HepG2 (cell line): Measurements from ENCODE around the gene GALNT15. TPM values are rescaled to one million over a fixed set of nuclear protein-coding genes. Genes with fewer than 3 reads are reported as not detected.

Experiments used
- ATAC-seq: fragments of 200-7000 bp; cut with Tn5 transposase; 3 replicates; pipeline ENCODE4 v1.9.1; 2020; ENCODE audit warnings: mild to moderate bottlenecking, moderate library complexity
- BruUV-seq: library from RNA; stranded (reverse); fragments of 400-500 nt; replicated peaks from 2 replicates; lab custom pipeline; 2021; lab: Mats Ljungman, UMichigan
- CTCF ChIA-PET: fragments of 300-600 bp; formaldehyde crosslinking; extraction: SDS; loops from one replicate; lab custom pipeline; 2021; ENCODE audit warnings: low total read pairs, inconsistent platforms, low intra/inter-chr PET ratio; lab: Yijun Ruan, JAX
- POLR2A ChIA-PET: fragments of 350-600 bp; sonication (Branson Sonifier 250); formaldehyde crosslinking; loops from one replicate; lab custom pipeline; 2020; ENCODE audit warnings: antibody characterized with exemption, inconsistent platforms; lab: Yijun Ruan, JAX
- DNase-seq: peaks from one replicate; pipeline ENCODE4 v3.0.0-alpha.2; 2015; ENCODE audit warnings: low spot score
- FAIRE-seq: peaks from 3 replicates; lab custom pipeline; 2011; peaks lifted over from hg19 to GRCh38; lab: Jason Lieb, UNC
- H2AFZ ChIP-seq: one replicate; pipeline ENCODE4 v1.6.1; 2011; ENCODE audit warnings: low read length, inconsistent platforms
- H3K27ac ChIP-seq: fragments of 300-600 bp; 3 replicates; pipeline ENCODE4 v1.8.0; 2011; ENCODE audit warnings: mixed run types, mild to moderate bottlenecking, mixed read lengths, low read length, inconsistent platforms; ENCODE audit not compliant: insufficient read depth; ENCODE audit errors: extremely low read length
- H3K27me3 ChIP-seq, 2 experiments: fragments of 200-600 bp in 1 of 2; 2 replicates in 1 of 2; 3 replicates in 1 of 2; pipeline versions ENCODE4 v1.6.0 to v1.8.0; 2011; ENCODE audit warnings: low read length in 2 of 2, mild to moderate bottlenecking in 2 of 2, moderate library complexity in 2 of 2, inconsistent platforms in 1 of 2; ENCODE audit not compliant: insufficient read depth in 2 of 2, control insufficient read depth in 1 of 2
- H3K36me3 ChIP-seq, 2 experiments: fragments of 200-600 bp in 1 of 2; replicated peaks in 1 of 2; 2 replicates in 1 of 2; 3 replicates in 1 of 2; pipeline versions ENCODE4 v1.5.1 to v1.8.0; 2011; ENCODE audit warnings: low read length in 2 of 2, inconsistent platforms in 1 of 2; ENCODE audit not compliant: insufficient read depth in 2 of 2, control insufficient read depth in 1 of 2
- H3K4me1 ChIP-seq: 2 replicates; pipeline ENCODE4 v1.5.1; 2012; ENCODE audit warnings: low read length, inconsistent platforms; ENCODE audit not compliant: insufficient read depth
- H3K4me2 ChIP-seq: 2 replicates; pipeline ENCODE4 v1.6.0; 2011; ENCODE audit warnings: low read depth, low read length, inconsistent platforms
- H3K4me3 ChIP-seq, 3 experiments: fragments of 200-600 bp in 1 of 3; sonication (generic), shearing (Covaris generic) in 1 of 3; replicated peaks in 1 of 3; 2 replicates each; pipeline ENCODE4 v1.5.1; 2011 to 2016; ENCODE audit warnings: low read length in 3 of 3, inconsistent platforms in 2 of 3, low read depth in 2 of 3, mild to moderate bottlenecking in 2 of 3, control low read depth in 1 of 3, mixed read lengths in 1 of 3; ENCODE audit not compliant: insufficient read depth in 1 of 3
- H3K79me2 ChIP-seq: one replicate; pipeline ENCODE4 v1.6.1; 2011; ENCODE audit warnings: low read length, inconsistent platforms; ENCODE audit not compliant: insufficient read depth
- H3K9ac ChIP-seq: 2 replicates; pipeline ENCODE4 v1.6.0; 2011; ENCODE audit warnings: mild to moderate bottlenecking, low read depth, low read length, inconsistent platforms; ENCODE audit not compliant: insufficient read depth
- H3K9me3 ChIP-seq: 2 replicates; pipeline ENCODE4 v1.5.1; 2012; ENCODE audit warnings: mild to moderate bottlenecking, low read length
- H4K20me1 ChIP-seq: 2 replicates; pipeline ENCODE4 v1.6.0; 2011; ENCODE audit warnings: inconsistent platforms, mild to moderate bottlenecking, low read length, moderate library complexity; ENCODE audit not compliant: insufficient read depth
- FOXP1 ChIP-seq, 2 experiments: fragments of 450-650 bp in 1 of 2; IDR thresholded peaks; 2 replicates each; pipeline ENCODE4 v1.6.1; 2017 to 2018; ENCODE audit warnings: antibody characterized with exemption in 1 of 2
- HNRNPL ChIP-seq: fragments of 200-400 bp; formaldehyde crosslinking; IDR thresholded peaks from 2 replicates; pipeline ENCODE4 v1.6.1; 2017; ENCODE audit warnings: mild to moderate bottlenecking, low read depth, low read length
- KAT8 ChIP-seq: IDR thresholded peaks from 2 replicates; pipeline ENCODE4 v1.6.1; 2016; ENCODE audit warnings: missing genetic modification reagents, missing compliant biosample characterization
- KDM2A ChIP-seq: sonication (generic); formaldehyde crosslinking; IDR thresholded peaks from 2 replicates; pipeline ENCODE4 v1.4.0; 2020; ENCODE audit warnings: low read depth, missing genetic modification reagents, borderline replicate concordance
- MAFF ChIP-seq: IDR thresholded peaks from 2 replicates; pipeline ENCODE4 v1.6.1; 2011; ENCODE audit warnings: low read depth, low read length, improper control_type of control experiment
- NFIC ChIP-seq: IDR thresholded peaks from 2 replicates; pipeline ENCODE4 v1.6.1; 2012; ENCODE audit warnings: mild to moderate bottlenecking, low read length, inconsistent platforms
- SRY ChIP-seq: sonication (generic); formaldehyde crosslinking; IDR thresholded peaks from 2 replicates; pipeline ENCODE4 v1.8.0; 2022; ENCODE audit warnings: mild to moderate bottlenecking, missing genetic modification reagents
- ZBTB25 ChIP-seq: IDR thresholded peaks from 2 replicates; pipeline ENCODE4 v1.6.1; 2018; ENCODE audit warnings: missing genetic modification reagents
- ZBTB3 ChIP-seq: sonication (generic); formaldehyde crosslinking; IDR thresholded peaks from 2 replicates; pipeline ENCODE4 v1.4.0; 2020; ENCODE audit warnings: low read depth, mild to moderate bottlenecking, moderate library complexity, missing genetic modification reagents, borderline replicate concordance
- ZNF224 ChIP-seq: sonication (generic); formaldehyde crosslinking; IDR thresholded peaks from 2 replicates; pipeline ENCODE4 v1.5.0; 2020; ENCODE audit warnings: mild to moderate bottlenecking, missing genetic modification reagents
- ZNF230 ChIP-seq: sonication (generic); formaldehyde crosslinking; IDR thresholded peaks from 2 replicates; pipeline ENCODE4 v1.4.0; 2020; ENCODE audit warnings: mild to moderate bottlenecking, missing genetic modification reagents
- ZNF367 ChIP-seq: sonication (generic); formaldehyde crosslinking; IDR thresholded peaks from 2 replicates; pipeline ENCODE4 v1.4.0; 2020; ENCODE audit warnings: missing genetic modification reagents, borderline replicate concordance
- ZNF414 ChIP-seq: sonication (generic); formaldehyde crosslinking; IDR thresholded peaks from 2 replicates; pipeline ENCODE4 v1.5.0; 2020; ENCODE audit warnings: missing genetic modification reagents
- ZNF501 ChIP-seq: sonication (generic); formaldehyde crosslinking; IDR thresholded peaks from 2 replicates; pipeline ENCODE4 v1.5.1; 2020; ENCODE audit warnings: mild to moderate bottlenecking, moderate library complexity, missing genetic modification reagents
- ZNF510 ChIP-seq: sonication (generic); formaldehyde crosslinking; IDR thresholded peaks from 2 replicates; pipeline ENCODE4 v1.4.0; 2020; ENCODE audit warnings: low read depth, mild to moderate bottlenecking, missing genetic modification reagents
- ZNF720 ChIP-seq: sonication (generic); formaldehyde crosslinking; IDR thresholded peaks from 2 replicates; pipeline ENCODE4 v1.4.0; 2020; ENCODE audit warnings: missing genetic modification reagents
- ZNF891 ChIP-seq: sonication (generic); formaldehyde crosslinking; IDR thresholded peaks from 2 replicates; pipeline ENCODE4 v1.5.0; 2020; ENCODE audit warnings: mild to moderate bottlenecking, missing genetic modification reagents
- WGBS: methylation state at CpG from one replicate; pipeline ENCODE4 v1.1.6; 2017; ENCODE audit warnings: low lambda C conversion rate; 5-methylcytosine and 5-hydroxymethylcytosine counted together
- in situ Hi-C: cut with HindIII; loops from 2 replicates; pipeline ENCODE4 v1.10.0; 2017; ENCODE audit warnings: low pct_unique_long_range_greater_than_20kb; ENCODE audit not compliant: extremely low pct_ligation_motif_present
- intact Hi-C: fragments of 100-400 bp; cut with micrococcal nuclease; formaldehyde crosslinking; loops from one replicate; pipeline ENCODE4 v1.10.0; 2022; ENCODE audit not compliant: unreplicated experiment
- polyA plus RNA-seq, 8 experiments: library from polyadenylated mRNA; depleted of rRNA in 3 of 8; stranded (reverse) in 7 of 8; unstranded in 1 of 8; fragments of >200 nt; fragmentation: Illumina TruSeq in 4 of 8; extraction: Trizol in 4 of 8; gene quantifications; 2 replicates each; pipeline versions ENCODE4 v1.2.1 to v1.2.3, GENCODE V29; 2011 to 2016; ENCODE audit warnings: low read depth in 4 of 8, missing spikeins in 1 of 8, mixed read lengths in 1 of 8; ENCODE audit not compliant: insufficient read depth in 1 of 8
- total RNA-seq, 5 experiments: library from RNA; depleted of rRNA; stranded (reverse); fragments of >200 nt; fragmentation: Illumina TruSeq; extraction: Trizol; gene quantifications; 2 replicates each; pipeline ENCODE4 v1.2.3, GENCODE V29; 2016; ENCODE audit warnings: low read depth in 1 of 5

Gene GALNT15
- total and polyA plus RNA-seq, 2 of the 13 experiments (the other 11 are each of a cell fraction or from before 2014, with no cell fraction given): 0.02 to 0.04 TPM

GRCh38 chr3:16148213-16148612 lies 26.3 kb upstream of the GALNT15 start:
- H3K27me3 ChIP-seq: peaks cover 0 to 5% of the 10 kb centered on the region in 2 experiments; a peak in 2 of 5 replicates
- POLR2A ChIA-PET: no interaction called here
- 24% methylated on average over 6 of the region's 6 CpGs for WGBS
- FAIRE-seq: no peak
- H3K4me1 ChIP-seq: no peaks in the 10 kb centered on the region
- no peak overlapping the region for H2AFZ ChIP-seq
- ATAC-seq: no peak
- H3K9ac ChIP-seq: no peak overlapping the region
- H3K27ac ChIP-seq: no peak overlapping the region
- no TSS peak for BruUV-seq
- no peak overlapping the region for H3K4me3 ChIP-seq
- H3K36me3 ChIP-seq: no peaks in the 10 kb centered on the region
- no peak for DNase-seq
- H3K4me2 ChIP-seq: no peak overlapping the region
- in situ Hi-C loops: no loop called here
- H4K20me1 ChIP-seq: no peaks in the 10 kb centered on the region
- no peaks in the 10 kb centered on the region for H3K79me2 ChIP-seq
- TF ChIP-seq ZNF501 (CRISPR knock-in tag): no peak
- TF ChIP-seq ZNF414 (CRISPR knock-in tag): no peak
- no peak for TF ChIP-seq SRY
- no peak for TF ChIP-seq ZNF224 (CRISPR knock-in tag)
- no peak for TF ChIP-seq FOXP1 (IDR thresholded peaks at IDR 0.05)
- no peak for TF ChIP-seq FOXP1 (CRISPR knock-in tag; IDR thresholded peaks at IDR 0.05)
- no peak for TF ChIP-seq HNRNPL
- no peak for TF ChIP-seq MAFF
- H3K9me3 ChIP-seq: peaks cover 15% of the 10 kb centered on the region; the same call in 1 of the 2 replicates
- CTCF ChIA-PET: no interaction called here
- intact Hi-C loops: no loop called here

- DNase-seq (no peak), FAIRE-seq (no peak), ATAC-seq (no peak)
- Histone ChIP-seq H3K4me3 (no peak overlapping the region), H3K27me3 (peaks cover 0 to 5% of the 10 kb centered on the region in 2 experiments; a peak in 2 of 5 replicates), H3K9me3 (peaks cover 11% of the 10 kb centered on the region; the same call in 1 of the 2 replicates), H3K4me1 (no peaks in the 10 kb centered on the region), H3K36me3 (no peaks in the 10 kb centered on the region), H2AFZ (no peak overlapping the region), H3K9ac (no peak overlapping the region), H4K20me1 (no peaks in the 10 kb centered on the region), H3K27ac (no peak overlapping the region), H3K4me2 (no peak overlapping the region), H3K79me2 (no peaks in the 10 kb centered on the region)
- BruUV-seq: no TSS peak
- in situ Hi-C loops (no loop called here), intact Hi-C loops (no loop called here)
- ChIA-PET POLR2A (no interaction called here), CTCF (no interaction called here)
- whole genome bisulfite sequencing: 22% methylated on average over 4 of the region's 4 CpGs
- TF ChIP-seq KDM2A (no peak), ZNF891 (CRISPR knock-in tag) (no peak), ZBTB3 (CRISPR knock-in tag) (no peak), ZNF230 (CRISPR knock-in tag) (no peak), ZNF510 (CRISPR knock-in tag) (no peak), NFIC (no peak), ZNF367 (CRISPR knock-in tag) (no peak), ZNF720 (no peak), ZBTB25 (no peak), KAT8 (CRISPR knock-in tag) (no peak)
These were observed 25.7 kb upstream of the GALNT15 start for GRCh38 chr3:16148783-16149182.
